Stimulated activated CD4-positive, alpha-beta T cell treated with anti-CD3 and anti-CD28 coated beads, Interleukin-15, amount 100 ng/mL, for 1 hour (primary cell): ENCODE results near the gene FGF10.

Experiments used
- DNase-seq, 2 donors: peaks; one replicate each; pipeline ENCODE4 v3.0.0-alpha.2; 2020; ENCODE audit warnings: low read depth in 1 of 2, low spot score in 1 of 2

FGF10 gene

GRCh38 chr5:44257653-44258365 lies 131.4 kb downstream of the FGF10 start:
- DNase-seq, result no peak

- DNase-seq, result no peak
Observed at GRCh38 chr5:44257221-44257620, 132.0 kb downstream of the FGF10 start.
